Stimulated activated CD8-positive, alpha-beta memory T cell treated with anti-CD3 and anti-CD28 coated beads, Interleukin-15, amount 100 ng/mL, for 4 hours (primary cell): Measurements from ENCODE around the gene ACTL6B.

ENCODE experiments used
- DNase-seq, 2 donors: peaks; one replicate each; pipeline ENCODE4 v3.0.0-alpha.2; 2020; ENCODE audit warnings: low read depth in 2 of 2

ACTL6B gene

DNA sequence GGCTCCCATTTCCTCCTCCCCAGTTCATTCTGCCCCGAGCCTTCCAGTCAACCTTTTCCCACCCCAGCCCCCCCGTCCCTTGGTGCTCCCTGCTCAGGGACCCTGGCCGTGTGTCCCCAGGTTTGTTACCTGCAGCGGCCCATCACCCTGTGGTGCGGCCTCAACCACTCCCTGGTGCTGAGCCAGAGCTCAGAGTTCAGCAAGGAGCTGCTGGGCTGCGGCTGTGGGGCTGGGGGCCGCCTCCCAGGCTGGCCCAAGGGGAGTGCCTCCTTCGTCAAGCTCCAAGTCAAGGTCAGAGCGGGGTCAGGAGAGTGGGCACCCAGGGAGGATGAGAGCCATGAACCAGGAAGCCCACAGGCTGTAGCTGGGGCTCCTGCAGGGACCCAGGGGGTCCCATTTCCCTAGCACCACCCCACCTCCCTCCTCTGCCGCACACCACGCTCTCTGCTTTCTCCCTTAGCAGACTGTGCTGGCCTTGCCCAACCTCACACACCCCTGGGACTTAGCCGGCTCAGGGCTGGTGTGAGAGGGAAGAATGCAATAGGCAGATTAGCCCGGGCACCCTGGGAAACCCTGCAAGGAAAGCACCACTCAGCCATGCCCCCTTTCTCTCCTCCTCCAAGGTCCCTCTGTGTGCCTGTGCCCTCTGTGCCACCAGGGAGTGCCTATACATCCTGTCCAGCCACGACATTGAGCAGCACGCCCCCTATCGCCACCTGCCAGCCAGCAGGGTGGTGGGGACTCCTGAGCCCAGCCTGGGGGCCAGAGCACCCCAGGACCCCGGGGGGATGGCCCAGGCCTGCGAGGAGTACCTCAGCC lies 56.1 kb downstream of the ACTL6B start:
- DNase-seq, result no peak

DNA sequence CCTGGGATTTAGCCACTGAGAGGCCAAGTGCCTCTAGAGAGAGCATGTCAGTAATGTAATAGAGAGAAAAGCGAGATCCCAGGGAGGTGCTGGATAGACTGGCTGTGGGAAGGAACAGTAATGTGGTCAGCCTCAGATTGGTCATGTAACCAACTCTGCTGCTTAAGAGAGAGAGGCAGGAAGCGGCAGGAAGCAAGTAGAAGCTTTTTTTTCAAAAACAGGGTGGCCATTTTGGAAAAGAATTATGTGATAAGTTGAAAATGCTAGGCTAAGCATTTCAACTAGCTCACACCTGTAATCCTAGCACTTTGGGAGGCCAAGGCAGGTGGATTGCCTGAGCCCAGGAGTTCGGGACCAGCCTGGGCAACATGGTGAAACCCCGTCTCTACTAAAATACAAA lies 57.8 kb downstream of the ACTL6B start:
- no peak for DNase-seq

- no peak for DNase-seq
Observed at GRCh38 chr7:100595188-100595587, 61.1 kb downstream of the ACTL6B start.
